ENCODE data around the gene FNDC11. TPM values are rescaled to one million over a fixed set of nuclear protein-coding genes. Genes with fewer than 3 reads are reported as not detected.

The FNDC11 gene
- total and polyA plus RNA-seq, 8 donors, result 0.06 to 0.35 (median 0.17) TPM; not detected in 2

DNA sequence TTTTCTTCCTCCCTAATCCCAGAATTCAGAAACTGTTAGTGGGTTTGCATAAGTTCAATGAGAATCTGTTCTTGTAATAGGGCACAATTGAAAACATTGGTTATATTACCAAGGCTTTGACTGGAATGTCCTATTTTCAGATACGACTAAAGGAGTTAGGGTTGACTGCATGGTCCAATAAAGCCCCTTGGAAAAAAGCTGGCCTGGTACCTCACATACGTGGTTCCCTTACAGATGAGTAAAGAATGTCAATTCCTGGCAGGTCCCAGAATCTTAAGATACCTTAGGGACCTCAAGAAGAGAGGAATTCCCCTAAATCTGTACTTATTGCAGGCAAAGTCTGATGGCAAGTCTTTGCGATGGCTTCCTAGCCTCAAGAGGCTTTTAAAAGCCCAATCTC lies 28.8 kb upstream of the FNDC11 start:
- FAIRE-seq (no peak), ATAC-seq (no peak), DNase-seq (no peak)
- peaks cover 6 to 8% (median 7%) of the 10 kb centered on the region in 3 donors for H3K4me1 ChIP-seq
- intact Hi-C loops (cut with DNase I), result no loop called here
- H3K27ac ChIP-seq, result no peak overlapping the region
- H3K4me3 ChIP-seq, result no peak overlapping the region
- TF ChIP-seq, protein P1, sequence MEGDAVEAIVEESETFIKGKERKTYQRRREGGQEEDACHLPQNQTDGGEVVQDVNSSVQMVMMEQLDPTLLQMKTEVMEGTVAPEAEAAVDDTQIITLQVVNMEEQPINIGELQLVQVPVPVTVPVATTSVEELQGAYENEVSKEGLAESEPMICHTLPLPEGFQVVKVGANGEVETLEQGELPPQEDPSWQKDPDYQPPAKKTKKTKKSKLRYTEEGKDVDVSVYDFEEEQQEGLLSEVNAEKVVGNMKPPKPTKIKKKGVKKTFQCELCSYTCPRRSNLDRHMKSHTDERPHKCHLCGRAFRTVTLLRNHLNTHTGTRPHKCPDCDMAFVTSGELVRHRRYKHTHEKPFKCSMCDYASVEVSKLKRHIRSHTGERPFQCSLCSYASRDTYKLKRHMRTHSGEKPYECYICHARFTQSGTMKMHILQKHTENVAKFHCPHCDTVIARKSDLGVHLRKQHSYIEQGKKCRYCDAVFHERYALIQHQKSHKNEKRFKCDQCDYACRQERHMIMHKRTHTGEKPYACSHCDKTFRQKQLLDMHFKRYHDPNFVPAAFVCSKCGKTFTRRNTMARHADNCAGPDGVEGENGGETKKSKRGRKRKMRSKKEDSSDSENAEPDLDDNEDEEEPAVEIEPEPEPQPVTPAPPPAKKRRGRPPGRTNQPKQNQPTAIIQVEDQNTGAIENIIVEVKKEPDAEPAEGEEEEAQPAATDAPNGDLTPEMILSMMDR (IDR thresholded peaks at IDR 0.05), result no peak
- 66 to 77% methylated on average over 3 of the region's 3 CpGs for WGBS, 2 donors
- H3K9me3 ChIP-seq, result no peaks in the 10 kb centered on the region
- no peaks in the 10 kb centered on the region for H3K36me3 ChIP-seq
- no peaks in the 10 kb centered on the region for H3K27me3 ChIP-seq

DNA sequence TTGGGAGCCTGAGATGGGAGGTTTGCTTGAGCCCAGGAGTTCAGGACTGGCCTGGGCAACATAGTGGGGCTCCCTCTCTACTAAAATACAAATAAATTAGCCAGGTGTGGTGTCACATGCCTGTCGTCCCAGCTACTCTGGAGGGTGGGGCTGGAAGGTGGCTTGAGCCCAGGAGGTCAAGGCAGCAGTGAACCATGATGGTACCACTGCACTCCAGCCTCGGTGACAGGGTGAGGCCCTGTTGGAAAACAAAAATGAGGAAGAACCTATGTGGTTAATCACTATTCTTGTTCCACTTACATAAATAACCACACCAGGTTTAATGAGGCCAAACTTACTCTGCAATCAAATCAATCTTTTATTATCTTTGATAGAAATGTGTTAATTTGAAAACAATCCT lies 28.0 kb upstream of the FNDC11 start:
- Histone ChIP-seq H3K4me3 (no peak overlapping the region), H3K27me3 (no peaks in the 10 kb centered on the region), H3K27ac (no peak overlapping the region), H3K9me3 (no peaks in the 10 kb centered on the region), H3K36me3 (no peaks in the 10 kb centered on the region), H3K4me1 (peaks cover 6 to 8% (median 7%) of the 10 kb centered on the region in 3 donors)
- ATAC-seq (no peak), DNase-seq (peak in 1 of 6 donors; percentile 33), FAIRE-seq (no peak)
- WGBS, 2 donors, result 8% methylated on average over 2 of the region's 2 CpGs
- intact Hi-C loops (cut with DNase I), result no loop called here
- TF ChIP-seq, protein P1 (IDR thresholded peaks at IDR 0.05), result no peak

DNA sequence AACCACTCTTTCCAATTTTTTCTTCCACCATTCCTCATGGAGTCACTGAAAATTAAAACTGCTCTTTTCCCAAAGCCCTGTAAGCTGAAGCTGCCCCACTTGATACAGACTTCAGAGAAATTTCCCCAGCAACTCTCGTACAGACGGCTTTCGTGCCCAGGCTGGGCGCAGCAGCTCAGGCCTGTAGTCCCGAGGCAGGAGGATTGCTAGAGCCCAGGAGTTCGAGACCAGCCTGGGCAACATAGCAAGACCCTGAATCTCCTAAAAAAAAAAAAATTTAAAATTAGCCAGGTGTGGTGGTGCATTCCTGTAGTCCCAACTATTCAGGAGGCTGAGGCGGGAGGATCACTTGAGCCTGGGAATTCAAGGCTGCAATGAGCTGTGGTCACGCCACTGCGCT lies 26.8 kb upstream of the FNDC11 start:
- FAIRE-seq, result no peak
- no peaks in the 10 kb centered on the region for H3K27me3 ChIP-seq
- no peak for ATAC-seq
- intact Hi-C loops (cut with DNase I), result no loop called here
- DNase-seq, result no peak
- WGBS, 2 donors, result 80 to 91% methylated on average over 9 of the region's 9 CpGs
- H3K36me3 ChIP-seq, result no peaks in the 10 kb centered on the region
- TF ChIP-seq, protein P1 (IDR thresholded peaks at IDR 0.05), result no peak
- H3K9me3 ChIP-seq, result no peaks in the 10 kb centered on the region
- peaks cover 4 to 5% (median 5%) of the 10 kb centered on the region in 3 donors for H3K4me1 ChIP-seq
- no peak overlapping the region for H3K27ac ChIP-seq
- H3K4me3 ChIP-seq, result no peak overlapping the region

DNA sequence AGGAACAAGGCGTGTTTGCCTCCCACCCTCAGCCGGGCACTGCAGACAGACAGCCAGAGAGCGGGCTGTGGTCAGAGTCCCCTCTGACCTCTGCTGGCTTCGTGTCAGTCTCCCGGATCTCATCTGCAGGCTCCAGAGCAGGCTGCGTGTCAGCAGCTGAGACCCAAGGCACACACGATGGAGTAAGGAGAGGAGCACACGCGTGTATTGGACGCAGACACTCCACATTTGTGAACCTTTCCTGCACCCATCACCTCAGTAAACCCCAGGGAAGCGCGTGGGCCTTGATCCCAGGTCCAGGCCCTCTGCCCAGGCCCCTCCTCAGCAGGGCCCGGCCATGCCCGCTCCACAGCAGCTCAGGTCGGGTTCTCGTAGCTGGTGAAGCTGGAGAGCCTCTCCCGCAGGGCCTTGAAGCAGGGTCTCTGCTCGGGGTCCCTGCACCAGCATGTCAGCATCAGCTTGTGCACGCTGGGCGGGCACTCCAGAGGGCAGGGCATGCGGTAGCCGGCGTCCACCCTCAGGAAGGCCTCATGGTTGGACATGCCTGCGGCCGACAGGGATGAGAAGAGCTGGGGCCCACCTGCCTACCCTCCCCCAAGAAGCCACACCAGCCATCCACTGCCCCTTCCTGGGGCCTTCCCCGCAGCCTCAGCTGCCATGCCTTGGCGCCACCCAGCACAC lies 24.6 kb upstream of the FNDC11 start:
- no peak for FAIRE-seq

More for the DNA sequence above, 24.6 kb upstream of the FNDC11 start:
- H3K27ac ChIP-seq, result no peak overlapping the region
- intact Hi-C loops (cut with DNase I), result no loop called here
- H3K4me1 ChIP-seq, result peaks cover 0 to 4% (median 0%) of the 10 kb centered on the region in 3 donors
- ATAC-seq, result no peak
- H3K27me3 ChIP-seq, result no peaks in the 10 kb centered on the region
- WGBS, 2 donors, result 71 to 85% methylated on average over 27 of the region's 27 CpGs
- DNase-seq, result peak in 2 of 6 donors; percentile 29 to 73
- H3K36me3 ChIP-seq, result no peaks in the 10 kb centered on the region
- H3K9me3 ChIP-seq, result no peaks in the 10 kb centered on the region
- TF ChIP-seq, protein P1 (IDR thresholded peaks at IDR 0.05), result no peak
- no peak overlapping the region for H3K4me3 ChIP-seq
